Measurements from ENCODE around the gene INPP5F. TPM values are rescaled to one million over a fixed set of nuclear protein-coding genes. Genes with fewer than 3 reads are reported as not detected.

The INPP5F gene
- total and polyA plus RNA-seq, 10 donors = 6.0 to 16.2 (median 10.9) TPM

- no peaks in the 10 kb centered on the region for H3K36me3 ChIP-seq
- 87 to 98% (median 91%) methylated on average over 3 of the region's 3 CpGs for WGBS, 5 donors
- H3K4me1 ChIP-seq = peaks cover 5 to 44% (median 16%) of the 10 kb centered on the region in 6 donors
- no peak overlapping the region for H3K4me3 ChIP-seq
- no peak overlapping the region for H3K27ac ChIP-seq
- no peaks in the 10 kb centered on the region for H3K9me3 ChIP-seq
- intact Hi-C loops (cut with DNase I; ENCODE audit: low total_unique reads) = no loop called here
- no peak for DNase-seq
- no peak for TF ChIP-seq POLR2AphosphoS5 (IDR thresholded peaks at IDR 0.05)
- TF ChIP-seq POLR2A (IDR thresholded peaks at IDR 0.05) = no peak
- TF ChIP-seq CTCF (IDR thresholded peaks at IDR 0.05 in 8 of 11, conservative IDR thresholded peaks at IDR 0.05 in 3 of 11) = no peak
- no peaks in the 10 kb centered on the region for H3K27me3 ChIP-seq (replicated peaks in 1 of 7)
Measured at GRCh38 chr10:119740096-119740495, 14.2 kb downstream of the INPP5F start.

GRCh38 chr10:119742947-119743648 lies 17.2 kb downstream of the INPP5F start:
- peaks cover 0 to 28% (median 6%) of the 10 kb centered on the region in 6 donors for H3K4me1 ChIP-seq
- intact Hi-C loops (cut with DNase I; ENCODE audit: low total_unique reads) = no loop called here
- H3K36me3 ChIP-seq = no peaks in the 10 kb centered on the region
- no peak for DNase-seq
- no peaks in the 10 kb centered on the region for H3K27me3 ChIP-seq (replicated peaks in 1 of 7)
- no peak overlapping the region for H3K27ac ChIP-seq
- TF ChIP-seq POLR2AphosphoS5 (IDR thresholded peaks at IDR 0.05) (no peak), CTCF (IDR thresholded peaks at IDR 0.05 in 8 of 11, conservative IDR thresholded peaks at IDR 0.05 in 3 of 11) (no peak), POLR2A (IDR thresholded peaks at IDR 0.05) (no peak)
- WGBS, 5 donors = 62 to 73% (median 67%) methylated on average over 8 of the region's 8 CpGs
- H3K4me3 ChIP-seq = no peak overlapping the region
- no peaks in the 10 kb centered on the region for H3K9me3 ChIP-seq

GRCh38 chr10:119747940-119748339 lies 22.1 kb downstream of the INPP5F start:
- Histone ChIP-seq H3K36me3 (peaks cover 0 to 15% (median 0%) of the 10 kb centered on the region in 6 donors), H3K4me3 (no peak overlapping the region), H3K4me1 (peaks cover 3 to 34% (median 12%) of the 10 kb centered on the region in 6 donors), H3K9me3 (no peaks in the 10 kb centered on the region), H3K27me3 (replicated peaks in 1 of 7) (no peaks in the 10 kb centered on the region), H3K27ac (no peak overlapping the region)
- 94 to 97% (median 96%) methylated on average over 11 to 12 of the region's 12 CpGs for WGBS, 5 donors
- DNase-seq = no peak
- TF ChIP-seq POLR2A (IDR thresholded peaks at IDR 0.05) = no peak
- TF ChIP-seq CTCF (IDR thresholded peaks at IDR 0.05 in 8 of 11, conservative IDR thresholded peaks at IDR 0.05 in 3 of 11) = no peak
- no peak for TF ChIP-seq POLR2AphosphoS5 (IDR thresholded peaks at IDR 0.05)
- intact Hi-C loops (cut with DNase I; ENCODE audit: low total_unique reads) = no loop called here

- TF ChIP-seq POLR2A (IDR thresholded peaks at IDR 0.05) (no peak), POLR2AphosphoS5 (IDR thresholded peaks at IDR 0.05) (no peak), CTCF (IDR thresholded peaks at IDR 0.05 in 8 of 11, conservative IDR thresholded peaks at IDR 0.05 in 3 of 11) (no peak)
- no peak for DNase-seq
- Histone ChIP-seq H3K27ac (no peak overlapping the region), H3K9me3 (no peaks in the 10 kb centered on the region), H3K36me3 (peaks cover 0 to 15% (median 0%) of the 10 kb centered on the region in 6 donors), H3K4me1 (peaks cover 0 to 25% (median 10%) of the 10 kb centered on the region in 6 donors), H3K27me3 (replicated peaks in 1 of 7) (no peaks in the 10 kb centered on the region), H3K4me3 (no peak overlapping the region)
- intact Hi-C loops (cut with DNase I; ENCODE audit: low total_unique reads) = no loop called here
- 85 to 98% (median 89%) methylated on average over 9 to 12 of the region's 12 CpGs for WGBS, 5 donors
Measured at GRCh38 chr10:119748871-119749270, 23.0 kb downstream of the INPP5F start.

Data from spleen (tissue), 11 donors.